ENCODE data around the gene XPO5. TPM values are rescaled to one million over a fixed set of nuclear protein-coding genes. Genes with fewer than 3 reads are reported as not detected.
A peak's percentile ranks its signal among the peaks of the same experiment; 100 is the strongest.

The XPO5 gene
- total and polyA plus RNA-seq, 9 of the 15 experiments (the other 6 are each of a cell fraction or from before 2014, with no cell fraction given), result 36.0 to 170 (median 99.1) TPM

GRCh38 chr6:43570876-43571441 lies 4.9 kb downstream of the XPO5 start (continued):
- TF ChIP-seq ATF6 (CRISPR knock-in tag; IDR thresholded peaks at IDR 0.05) (no peak), SIN3B (IDR thresholded peaks at IDR 0.05; ENCODE audit: low read depth) (no peak), ZC3H8 (IDR thresholded peaks at IDR 0.05) (no peak), NFYB (IDR thresholded peaks at IDR 0.05; ENCODE audit: extremely low read depth, insufficient read length) (no peak), ZNF785 (CRISPR knock-in tag; IDR thresholded peaks at IDR 0.05) (no peak), ETV6 (IDR thresholded peaks at IDR 0.05; ENCODE audit: borderline replicate concordance in 1 of 2, low read depth in 2 of 2, low read length in 1 of 2) (no peak), ETV6 (CRISPR knock-in tag; IDR thresholded peaks at IDR 0.05; ENCODE audit: borderline replicate concordance) (no peak), ZNF212 (CRISPR knock-in tag; IDR thresholded peaks at IDR 0.05) (0 out of 2 replicates have a peak, but pooled peaks have one; percentile 54), PTRF (tag; IDR thresholded peaks at IDR 0.05) (peak; percentile 46; the same call in 1 of the 2 replicates), POLR3G (IDR thresholded peaks at IDR 0.05; ENCODE audit: extremely low read depth, insufficient read length, insufficient replicate concordance) (no peak), ZBTB5 (IDR thresholded peaks at IDR 0.05) (no peak), RBM39 (optimal IDR thresholded peaks at IDR 0.05; ENCODE audit: low read depth, low read length) (no peak), RNF2 (IDR thresholded peaks at IDR 0.05) (no peak), ARHGAP35 (IDR thresholded peaks at IDR 0.05; ENCODE audit: partially characterized antibody) (no peak), SNIP1 (IDR thresholded peaks at IDR 0.05; ENCODE audit: low read depth) (no peak), SP1 (CRISPR knock-in tag; IDR thresholded peaks at IDR 0.05) (no peak), NELFE (IDR thresholded peaks at IDR 0.05; ENCODE audit: insufficient read depth, insufficient read length) (no peak), ZNF699 (CRISPR knock-in tag; IDR thresholded peaks at IDR 0.05; ENCODE audit: insufficient replicate concordance) (no peak), CXXC5 (CRISPR knock-in tag; IDR thresholded peaks at IDR 0.05) (peak; percentile 81), ESRRB (CRISPR knock-in tag; IDR thresholded peaks at IDR 0.05; ENCODE audit: borderline replicate concordance) (no peak), CREB1 (IDR thresholded peaks at IDR 0.05) (no peak), CREB1 (CRISPR knock-in tag; IDR thresholded peaks at IDR 0.05) (peak; percentile 55; the same call in 1 of the 2 replicates), POLR2AphosphoS5 (IDR thresholded peaks at IDR 0.05; ENCODE audit: control insufficient read depth, insufficient read depth, low read depth, low read length) (no peak), MYBL2 (IDR thresholded peaks at IDR 0.05; ENCODE audit: low read depth) (no peak), MYBL2 (CRISPR knock-in tag; IDR thresholded peaks at IDR 0.05; ENCODE audit: borderline replicate concordance) (no peak)
- TF ChIP-seq, protein P1, sequence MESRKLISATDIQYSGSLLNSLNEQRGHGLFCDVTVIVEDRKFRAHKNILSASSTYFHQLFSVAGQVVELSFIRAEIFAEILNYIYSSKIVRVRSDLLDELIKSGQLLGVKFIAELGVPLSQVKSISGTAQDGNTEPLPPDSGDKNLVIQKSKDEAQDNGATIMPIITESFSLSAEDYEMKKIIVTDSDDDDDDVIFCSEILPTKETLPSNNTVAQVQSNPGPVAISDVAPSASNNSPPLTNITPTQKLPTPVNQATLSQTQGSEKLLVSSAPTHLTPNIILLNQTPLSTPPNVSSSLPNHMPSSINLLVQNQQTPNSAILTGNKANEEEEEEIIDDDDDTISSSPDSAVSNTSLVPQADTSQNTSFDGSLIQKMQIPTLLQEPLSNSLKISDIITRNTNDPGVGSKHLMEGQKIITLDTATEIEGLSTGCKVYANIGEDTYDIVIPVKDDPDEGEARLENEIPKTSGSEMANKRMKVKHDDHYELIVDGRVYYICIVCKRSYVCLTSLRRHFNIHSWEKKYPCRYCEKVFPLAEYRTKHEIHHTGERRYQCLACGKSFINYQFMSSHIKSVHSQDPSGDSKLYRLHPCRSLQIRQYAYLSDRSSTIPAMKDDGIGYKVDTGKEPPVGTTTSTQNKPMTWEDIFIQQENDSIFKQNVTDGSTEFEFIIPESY (CRISPR knock-in tag; IDR thresholded peaks at IDR 0.05), result peak; percentile 47; the same call in 1 of the 2 replicates
